Small intestine (tissue), 7 donors: ENCODE measurements around the gene KLK10. TPM values are rescaled to one million over a fixed set of nuclear protein-coding genes. Genes with fewer than 3 reads are reported as not detected.

Source experiments
- DNase-seq, 2 donors: peaks; one replicate each; pipeline versions ENCODE4 v3.0.0 to v3.0.0-alpha.2; 2013
- FAIRE-seq: peaks from 2 replicates; lab custom pipeline; 2012; peaks lifted over from hg19 to GRCh38; lab: Jason Lieb, UNC
- H3K27ac ChIP-seq, 3 donors: one replicate each; pipeline ENCODE4 v1.5.1; 2013; ENCODE audit warnings: low read length in 2 of 3, mild to moderate bottlenecking in 2 of 3, control low read depth in 1 of 3, inconsistent platforms in 1 of 3, low read depth in 1 of 3, moderate library complexity in 1 of 3
- H3K27me3 ChIP-seq, 3 donors: one replicate each; pipeline ENCODE4 v1.6.1; 2013; ENCODE audit warnings: low read length in 3 of 3, inconsistent platforms in 1 of 3; ENCODE audit not compliant: control insufficient read depth in 3 of 3, insufficient read depth in 3 of 3
- H3K36me3 ChIP-seq, 3 donors: one replicate each; pipeline ENCODE4 v1.6.1; 2013; ENCODE audit warnings: low read length in 3 of 3, inconsistent platforms in 1 of 3, low read depth in 1 of 3, mild to moderate bottlenecking in 1 of 3, moderate library complexity in 1 of 3; ENCODE audit not compliant: control insufficient read depth in 3 of 3, insufficient read depth in 2 of 3
- H3K4me1 ChIP-seq, 3 donors: one replicate each; pipeline ENCODE4 v1.6.1; 2013; ENCODE audit warnings: low read length in 2 of 3, inconsistent platforms in 1 of 3, low read depth in 1 of 3, mild to moderate bottlenecking in 1 of 3, moderate library complexity in 1 of 3; ENCODE audit not compliant: control insufficient read depth in 3 of 3, insufficient read depth in 2 of 3
- H3K4me3 ChIP-seq, 3 donors: one replicate each; pipeline ENCODE4 v1.5.1; 2013; ENCODE audit warnings: low read length in 3 of 3, control low read depth in 1 of 3, inconsistent platforms in 1 of 3, low read depth in 1 of 3, mild to moderate bottlenecking in 1 of 3, moderate library complexity in 1 of 3
- H3K9me3 ChIP-seq, 2 donors: one replicate each; pipeline ENCODE4 v1.6.1; 2013; ENCODE audit warnings: low read depth in 1 of 2, low read length in 1 of 2; ENCODE audit not compliant: control insufficient read depth in 2 of 2, insufficient read depth in 1 of 2
- WGBS, 3 donors: extraction: QIAGEN DNeasy Blood & Tissue Kit; methylation state at CpG; one replicate each; pipeline ENCODE4 v1.1.7; 2013; 5-methylcytosine and 5-hydroxymethylcytosine counted together
- polyA plus RNA-seq, 4 donors: library from polyadenylated mRNA; stranded (reverse) in 3 of 4; unstranded in 1 of 4; fragments of 200-250 nt in 3 of 4; fragments of 120-200 nt in 1 of 4; gene quantifications; one replicate each; pipeline versions ENCODE4 v1.2.1 to v1.2.3, GENCODE V29; 2013
- donor health status: healthy with polysubstance abuse.
- donor health status: control.
- donor health status: control.
- donor health status: Bipolar disorder and iron deficiency.
- donor health status: healthy.

KLK10 gene
- polyA plus RNA-seq, 4 donors: 0.10 to 1.7 (median 0.81) TPM; not detected in 1

- FAIRE-seq: no peak
These were observed 6.8 kb downstream of the KLK10 start for GRCh38 chr19:51012661-51013190.

GRCh38 chr19:51010066-51010795, 9.3 kb downstream of the KLK10 start:
- DNase-seq (no peak), FAIRE-seq (no peak)
- WGBS, 3 donors: 50 to 70% (median 65%) methylated on average over 4 of the region's 4 CpGs

More at GRCh38 chr19:51012661-51013190, 6.8 kb downstream of the KLK10 start:
- no peaks in the 10 kb centered on the region for H3K36me3 ChIP-seq
- H3K27me3 ChIP-seq: peaks cover 4 to 19% (median 11%) of the 10 kb centered on the region in 3 donors
- no peak overlapping the region for H3K4me3 ChIP-seq
- H3K9me3 ChIP-seq: no peaks in the 10 kb centered on the region
- H3K4me1 ChIP-seq: no peaks in the 10 kb centered on the region
- no peak for DNase-seq
- 64 to 70% (median 66%) methylated on average over 12 of the region's 12 CpGs for WGBS, 3 donors
- no peak overlapping the region for H3K27ac ChIP-seq

GRCh38 chr19:51009061-51009891, 10.2 kb downstream of the KLK10 start:
- Histone ChIP-seq H3K27me3 (peaks cover 0 to 5% (median 0%) of the 10 kb centered on the region in 3 donors), H3K4me3 (no peak overlapping the region), H3K27ac (no peak overlapping the region), H3K9me3 (no peaks in the 10 kb centered on the region), H3K36me3 (no peaks in the 10 kb centered on the region), H3K4me1 (no peaks in the 10 kb centered on the region)
- WGBS, 3 donors: 67 to 75% (median 70%) methylated on average over 19 of the region's 19 CpGs
- DNase-seq (no peak), FAIRE-seq (no peak)

More at GRCh38 chr19:51010066-51010795, 9.3 kb downstream of the KLK10 start:
- no peaks in the 10 kb centered on the region for H3K9me3 ChIP-seq
- H3K27ac ChIP-seq: no peak overlapping the region
- H3K27me3 ChIP-seq: peaks cover 0 to 5% (median 0%) of the 10 kb centered on the region in 3 donors
- no peaks in the 10 kb centered on the region for H3K4me1 ChIP-seq
- H3K4me3 ChIP-seq: no peak overlapping the region
- H3K36me3 ChIP-seq: no peaks in the 10 kb centered on the region

- no peak for FAIRE-seq
- Histone ChIP-seq H3K27ac (no peak overlapping the region), H3K4me1 (no peaks in the 10 kb centered on the region), H3K9me3 (peaks cover 0 to 3% of the 10 kb centered on the region in 2 donors), H3K4me3 (no peak overlapping the region), H3K27me3 (peaks cover 0 to 5% (median 1%) of the 10 kb centered on the region in 3 donors), H3K36me3 (no peaks in the 10 kb centered on the region)
- 84 to 95% (median 89%) methylated on average over 3 of the region's 3 CpGs for WGBS, 3 donors
- DNase-seq: no peak
These were observed 12.0 kb downstream of the KLK10 start for GRCh38 chr19:51007488-51007887.

GRCh38 chr19:51006406-51006805, 13.1 kb downstream of the KLK10 start:
- FAIRE-seq (no peak), DNase-seq (no peak)
- Histone ChIP-seq H3K27me3 (peaks cover 0 to 8% (median 4%) of the 10 kb centered on the region in 3 donors), H3K9me3 (peaks cover 0 to 3% of the 10 kb centered on the region in 2 donors), H3K27ac (no peak overlapping the region), H3K4me3 (no peak overlapping the region), H3K4me1 (no peaks in the 10 kb centered on the region), H3K36me3 (no peaks in the 10 kb centered on the region)
- 54 to 66% (median 54%) methylated on average over 7 to 8 of the region's 8 CpGs for WGBS, 3 donors

GRCh38 chr19:51005248-51005647, 14.3 kb downstream of the KLK10 start:
- no peak overlapping the region for H3K4me3 ChIP-seq
- peaks cover 0 to 3% of the 10 kb centered on the region in 2 donors for H3K9me3 ChIP-seq
- H3K27me3 ChIP-seq: peaks cover 0 to 11% (median 11%) of the 10 kb centered on the region in 3 donors
- H3K36me3 ChIP-seq: no peaks in the 10 kb centered on the region
- no peaks in the 10 kb centered on the region for H3K4me1 ChIP-seq
- DNase-seq (no peak), FAIRE-seq (no peak)
- WGBS, 3 donors: 81 to 90% (median 88%) methylated on average over 1 of the region's 1 CpG
- no peak overlapping the region for H3K27ac ChIP-seq

- no peak overlapping the region for H3K4me3 ChIP-seq
- WGBS, 3 donors: 73 to 80% (median 79%) methylated on average over 7 of the region's 7 CpGs
- no peak overlapping the region for H3K27ac ChIP-seq
- H3K36me3 ChIP-seq: no peaks in the 10 kb centered on the region
- H3K9me3 ChIP-seq: peaks cover 0 to 3% of the 10 kb centered on the region in 2 donors
- DNase-seq (no peak), FAIRE-seq (no peak)
- no peaks in the 10 kb centered on the region for H3K4me1 ChIP-seq
- H3K27me3 ChIP-seq: peaks cover 0 to 11% (median 11%) of the 10 kb centered on the region in 3 donors
These were observed 16.2 kb downstream of the KLK10 start for GRCh38 chr19:51003316-51003715.
